Coronary artery (tissue), 2 donors: ENCODE data around the gene ETV7.

Experiments
- DNase-seq: peaks from one replicate; pipeline ENCODE4 v3.0.0-alpha.2; 2017; ENCODE audit warnings: low spot score
- H3K27ac ChIP-seq, 2 donors: fragments of 200-600 bp; sonication (generic); one replicate each; pipeline ENCODE4 v1.5.1; 2016 to 2019
- H3K4me3 ChIP-seq: fragments of 200-600 bp; sonication (generic); 2 replicates; pipeline ENCODE4 v1.5.1; 2016; ENCODE audit warnings: mild to moderate bottlenecking, moderate library complexity
- CTCF ChIP-seq: fragments of 200-600 bp; sonication (generic); IDR thresholded peaks from one replicate; pipeline ENCODE4 v1.5.1; 2019; ENCODE audit warnings: antibody characterized with exemption

ETV7 gene

GRCh38 chr6:36334832-36335459, 52.5 kb downstream of the ETV7 start:
- TF ChIP-seq CTCF, result no peak
- Histone ChIP-seq H3K27ac (no peak overlapping the region), H3K4me3 (no peak overlapping the region)
- DNase-seq, result no peak

- Histone ChIP-seq H3K4me3 (peak overlapping the region; percentile 11), H3K27ac (no peak overlapping the region)
- DNase-seq, result no peak
- TF ChIP-seq CTCF, result no peak
Measured at GRCh38 chr6:36333931-36334725, 53.3 kb downstream of the ETV7 start.

GRCh38 chr6:36333171-36333895, 54.1 kb downstream of the ETV7 start:
- H3K27ac ChIP-seq, result no peak overlapping the region
- DNase-seq, result no peak
- TF ChIP-seq CTCF, result no peak
- peak overlapping the region; percentile 11 for H3K4me3 ChIP-seq

DNA sequence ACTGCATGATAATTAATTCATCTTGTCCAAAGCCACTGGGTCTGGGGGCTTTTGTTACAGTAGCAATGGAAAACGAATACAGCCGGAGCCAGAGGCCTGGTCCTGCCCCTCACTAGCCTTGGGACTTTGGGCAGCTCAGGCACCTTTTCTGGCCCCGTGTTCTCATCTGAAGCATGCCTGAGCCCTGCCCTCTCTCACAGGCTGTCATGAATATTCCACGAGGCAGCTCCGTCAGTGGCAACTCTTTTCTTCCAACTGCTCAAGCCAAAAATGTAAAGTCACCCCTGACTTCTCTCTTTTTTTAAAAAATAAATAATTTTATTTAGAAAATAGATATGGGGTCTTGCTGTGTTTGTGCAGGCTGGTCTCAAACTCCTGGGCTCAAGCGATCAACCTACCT, 56.1 kb downstream of the ETV7 start:
- no peak for DNase-seq
- H3K4me3 ChIP-seq, result no peak overlapping the region
- H3K27ac ChIP-seq, result no peak overlapping the region
- no peak for TF ChIP-seq CTCF

GRCh38 chr6:36330366-36330765, 57.1 kb downstream of the ETV7 start:
- no peak for DNase-seq

GRCh38 chr6:36329798-36330291, 57.6 kb downstream of the ETV7 start:
- Histone ChIP-seq H3K4me3 (no peak overlapping the region), H3K27ac (no peak overlapping the region)
- DNase-seq, result no peak
- no peak for TF ChIP-seq CTCF

More at GRCh38 chr6:36330366-36330765, 57.1 kb downstream of the ETV7 start:
- Histone ChIP-seq H3K4me3 (no peak overlapping the region), H3K27ac (no peak overlapping the region)
- TF ChIP-seq CTCF, result no peak
